Calu3 (cell line): ENCODE results near the gene PDCD4. TPM values are rescaled to one million over a fixed set of nuclear protein-coding genes. Genes with fewer than 3 reads are reported as not detected.

Experiments used
- Bru-seq: library from RNA; stranded (reverse); fragments of 400-500 nt; gene quantifications from one replicate; lab custom pipeline; 2021; lab: Mats Ljungman, UMichigan
- BruChase-seq, 2 experiments: library from RNA; stranded (reverse); fragments of 400-500 nt; gene quantifications; one replicate each; lab custom pipeline; 2021; lab: Mats Ljungman, UMichigan
- BruUV-seq: library from RNA; stranded (reverse); fragments of 400-500 nt; replicated peaks from 2 replicates; lab custom pipeline; 2021; lab: Mats Ljungman, UMichigan
- CTCF ChIA-PET: fragments of 300-600 bp; sonication (Branson Sonifier 250); formaldehyde crosslinking; loops from one replicate; lab custom pipeline; 2022; ENCODE audit warnings: antibody characterized with exemption; lab: Charles Lee
- DNase-seq: peaks from one replicate; pipeline ENCODE4 v3.0.0; 2022
- H3K27ac Mint-ChIP-seq: one replicate; pipeline ENCODE4 v1.8.0; 2022; ENCODE audit warnings: mixed read lengths; ENCODE audit not compliant: unreplicated experiment
- H3K27me3 Mint-ChIP-seq: one replicate; pipeline ENCODE4 v1.8.0; 2022; ENCODE audit warnings: mixed read lengths; ENCODE audit not compliant: unreplicated experiment
- H3K36me3 Mint-ChIP-seq: one replicate; pipeline ENCODE4 v1.8.0; 2022; ENCODE audit warnings: mild to moderate bottlenecking, moderate library complexity, mixed read lengths; ENCODE audit not compliant: insufficient read depth, unreplicated experiment
- H3K4me1 Mint-ChIP-seq: one replicate; pipeline ENCODE4 v1.8.0; 2022; ENCODE audit warnings: mild to moderate bottlenecking, low read depth, mixed read lengths; ENCODE audit not compliant: unreplicated experiment
- H3K4me3 Mint-ChIP-seq: one replicate; pipeline ENCODE4 v1.8.0; 2022; ENCODE audit warnings: mild to moderate bottlenecking, low read depth, moderate library complexity, mixed read lengths; ENCODE audit not compliant: unreplicated experiment
- H3K9me3 Mint-ChIP-seq: one replicate; pipeline ENCODE4 v1.8.0; 2022; ENCODE audit warnings: low read depth, mixed read lengths; ENCODE audit not compliant: unreplicated experiment
- CTCF ChIP-seq: fragments of 200-600 bp; IDR thresholded peaks from one replicate; pipeline ENCODE4 v1.8.0; 2022; ENCODE audit warnings: antibody characterized with exemption; ENCODE audit not compliant: unreplicated experiment
- intact Hi-C: fragments of 100-400 bp; cut with micrococcal nuclease; formaldehyde crosslinking; loops from one replicate; pipeline ENCODE4 v1.10.0; 2022; ENCODE audit not compliant: unreplicated experiment
- long read RNA-seq: library from polyadenylated mRNA; stranded (forward); transcript quantifications from one replicate; pipeline ENCODE4 v2.0.0, GENCODE V29; 2022
- total RNA-seq: library from RNA; stranded (reverse); gene quantifications from 2 replicates; pipeline ENCODE4 v1.2.3, GENCODE V29; 2022

PDCD4 gene
- total RNA-seq (17.8 and 26.1 TPM in 2 replicates), Bru-seq, nascent RNA (percentile 64 among the genes with signal in this experiment), BruChase-seq, experiment 1, labeled RNA remaining after a 6-hour chase (percentile 65 among the genes with signal in this experiment), BruChase-seq, experiment 2, labeled RNA remaining after a 2-hour chase (percentile 63 among the genes with signal in this experiment)
- long read RNA-seq, transcript PDCD4-201 (12 exons, 3,602 nt): major isoform, 14 of 16 reads
- long read RNA-seq, partial matches to known transcripts: 1 of 16 reads
- long read RNA-seq, other reads (novel, unspliced or antisense): 1 of 16 reads

GRCh38 chr10:110871298-110872084 is at the start of gene PDCD4:
Gene PDCD4, plus strand, starts transcription at chr10:110871928. Its CDS starts 4,100 bp downstream, at chr10:110876028.
- intact Hi-C loops: no loop called here
- TSS peak; percentile 72 for BruUV-seq
- peaks cover 18% of the 10 kb centered on the region for H3K4me1 Mint-ChIP-seq

DNA sequence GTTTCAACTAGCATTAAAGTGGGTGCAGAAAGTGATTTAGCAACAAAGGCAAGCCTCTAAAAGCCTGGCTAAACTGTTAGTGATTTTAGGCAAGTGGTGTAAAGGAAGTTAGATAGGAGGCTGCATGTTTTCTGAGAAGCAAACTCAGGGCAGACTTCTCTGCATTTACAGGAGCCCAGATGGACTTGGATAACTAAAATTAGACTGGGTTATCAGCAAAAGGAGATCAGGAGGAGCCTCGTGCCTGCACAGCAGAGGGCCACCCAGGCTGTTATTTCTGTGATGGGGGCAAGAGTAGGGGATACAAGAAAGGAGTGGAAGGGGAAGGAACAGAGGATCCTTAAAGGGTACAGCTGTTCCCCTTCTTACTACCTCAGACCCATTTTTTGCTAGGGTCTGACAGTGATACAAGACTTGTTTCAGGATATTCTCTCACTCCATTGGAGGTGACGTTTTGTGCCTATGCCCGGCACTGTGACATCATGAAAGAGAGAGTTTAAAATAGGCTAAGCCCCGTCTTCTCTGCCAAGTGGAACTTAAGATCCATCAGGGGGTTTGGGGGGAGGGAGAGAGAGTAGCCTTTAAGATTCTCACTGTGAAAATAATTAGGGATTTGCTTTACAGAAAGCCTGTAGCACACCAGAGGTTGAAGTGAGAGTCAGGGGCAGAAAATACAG is 49.6 kb upstream of the PDCD4 start:
- TF ChIP-seq CTCF: no peak
- H3K27me3 Mint-ChIP-seq: no peaks in the 10 kb centered on the region
- intact Hi-C loops: no loop called here
- peaks cover 10% of the 10 kb centered on the region for H3K4me1 Mint-ChIP-seq
- H3K36me3 Mint-ChIP-seq: no peaks in the 10 kb centered on the region
- H3K9me3 Mint-ChIP-seq: no peaks in the 10 kb centered on the region
- H3K27ac Mint-ChIP-seq: no peak overlapping the region
- no peak overlapping the region for H3K4me3 Mint-ChIP-seq
- CTCF ChIA-PET: no interaction called here
- DNase-seq: no peak
- BruUV-seq: no TSS peak

More at GRCh38 chr10:110871298-110872084, at the start of gene PDCD4:
- DNase-seq: peak; percentile 97
- Mint-ChIP-seq H3K27me3 (no peaks in the 10 kb centered on the region), H3K9me3 (no peaks in the 10 kb centered on the region), H3K36me3 (peaks cover 25% of the 10 kb centered on the region), H3K4me3 (peak within 1 kb of the TSS; percentile 81), H3K27ac (peak within 1 kb of the TSS; percentile 96)
- TF ChIP-seq CTCF: no peak
- CTCF ChIA-PET: interaction anchor here (1.0 kb wide), 1 partner anchor 11 kb away, joined by 3 read pairs; no protein-coding TSS in a partner anchor

- intact Hi-C loops: no loop called here
- H3K4me1 Mint-ChIP-seq: peaks cover 10% of the 10 kb centered on the region
- no peak overlapping the region for H3K27ac Mint-ChIP-seq
- H3K4me3 Mint-ChIP-seq: no peak overlapping the region
- CTCF ChIA-PET: no interaction called here
- BruUV-seq: no TSS peak
- H3K27me3 Mint-ChIP-seq: no peaks in the 10 kb centered on the region
- H3K36me3 Mint-ChIP-seq: no peaks in the 10 kb centered on the region
- H3K9me3 Mint-ChIP-seq: no peaks in the 10 kb centered on the region
- no peak for DNase-seq
- TF ChIP-seq CTCF: no peak
Observed at GRCh38 chr10:110822712-110823311, 48.9 kb upstream of the PDCD4 start.

GRCh38 chr10:110824152-110824441 is 47.6 kb upstream of the PDCD4 start:
- no TSS peak for BruUV-seq

More at GRCh38 chr10:110824152-110824441, 47.6 kb upstream of the PDCD4 start:
- H3K36me3 Mint-ChIP-seq: no peaks in the 10 kb centered on the region
- CTCF ChIA-PET: no interaction called here
- intact Hi-C loops: no loop called here
- no peak for TF ChIP-seq CTCF
- H3K27ac Mint-ChIP-seq: no peak overlapping the region
- H3K4me3 Mint-ChIP-seq: no peak overlapping the region
- no peaks in the 10 kb centered on the region for H3K9me3 Mint-ChIP-seq
- no peaks in the 10 kb centered on the region for H3K27me3 Mint-ChIP-seq
- no peak for DNase-seq
- no peaks in the 10 kb centered on the region for H3K4me1 Mint-ChIP-seq
